MCF 10A (cell line): ENCODE results near the gene NPIPB12. TPM values are rescaled to one million over a fixed set of nuclear protein-coding genes. Genes with fewer than 3 reads are reported as not detected.
"Not testable (repeated sequence)": the region's sequence is repeated elsewhere in the genome, so short reads cannot be mapped to it uniquely, and the experiment has no call there.

Experiments used
- BruUV-seq: library from RNA; stranded (reverse); fragments of 400-500 nt; replicated peaks from 2 replicates; lab custom pipeline; 2021; lab: Mats Ljungman, UMichigan
- CTCF ChIA-PET: fragments of 300-600 bp; sonication (Branson Sonifier 250); formaldehyde crosslinking; extraction: SDS; loops from one replicate; lab custom pipeline; 2021; ENCODE audit warnings: antibody characterized with exemption, inconsistent platforms; lab: Yijun Ruan, JAX
- POLR2A ChIA-PET: fragments of 300-600, 350-650 bp; sonication (Branson Sonifier 250); formaldehyde crosslinking; extraction: SDS; loops from one replicate; lab custom pipeline; 2020; ENCODE audit warnings: antibody characterized with exemption, inconsistent platforms; lab: Yijun Ruan, JAX
- DNase-seq: peaks from one replicate; pipeline ENCODE4 v3.0.0-alpha.2; 2018; ENCODE audit not compliant: unreplicated experiment
- H3K27ac Mint-ChIP-seq: one replicate; pipeline ENCODE4 v1.8.0; 2022; ENCODE audit warnings: mild to moderate bottlenecking, low read depth, mixed read lengths; ENCODE audit not compliant: unreplicated experiment
- H3K27me3 Mint-ChIP-seq: one replicate; pipeline ENCODE4 v1.8.0; 2022; ENCODE audit warnings: mixed read lengths; ENCODE audit not compliant: insufficient read depth, unreplicated experiment
- H3K36me3 Mint-ChIP-seq: one replicate; pipeline ENCODE4 v1.8.0; 2022; ENCODE audit warnings: mild to moderate bottlenecking, moderate library complexity, mixed read lengths; ENCODE audit not compliant: insufficient read depth, unreplicated experiment
- H3K4me1 Mint-ChIP-seq: one replicate; pipeline ENCODE4 v1.8.0; 2022; ENCODE audit warnings: mixed read lengths; ENCODE audit not compliant: insufficient read depth, unreplicated experiment
- H3K4me3 Mint-ChIP-seq: one replicate; pipeline ENCODE4 v1.8.0; 2022; ENCODE audit warnings: mild to moderate bottlenecking, moderate library complexity, mixed read lengths; ENCODE audit not compliant: unreplicated experiment
- H3K9me3 Mint-ChIP-seq: one replicate; pipeline ENCODE4 v1.8.0; 2022; ENCODE audit warnings: mixed read lengths; ENCODE audit not compliant: unreplicated experiment
- intact Hi-C: fragments of 100-400 bp; cut with micrococcal nuclease; formaldehyde crosslinking; loops from 2 replicates; pipeline ENCODE4 v1.14.1; 2022
- total RNA-seq: library from RNA; stranded (reverse); gene quantifications from 2 replicates; pipeline ENCODE4 v1.2.3, GENCODE V29; 2022

The NPIPB12 gene
- total RNA-seq, 1 experiment from 2014 or later = 91.4 TPM

DNA sequence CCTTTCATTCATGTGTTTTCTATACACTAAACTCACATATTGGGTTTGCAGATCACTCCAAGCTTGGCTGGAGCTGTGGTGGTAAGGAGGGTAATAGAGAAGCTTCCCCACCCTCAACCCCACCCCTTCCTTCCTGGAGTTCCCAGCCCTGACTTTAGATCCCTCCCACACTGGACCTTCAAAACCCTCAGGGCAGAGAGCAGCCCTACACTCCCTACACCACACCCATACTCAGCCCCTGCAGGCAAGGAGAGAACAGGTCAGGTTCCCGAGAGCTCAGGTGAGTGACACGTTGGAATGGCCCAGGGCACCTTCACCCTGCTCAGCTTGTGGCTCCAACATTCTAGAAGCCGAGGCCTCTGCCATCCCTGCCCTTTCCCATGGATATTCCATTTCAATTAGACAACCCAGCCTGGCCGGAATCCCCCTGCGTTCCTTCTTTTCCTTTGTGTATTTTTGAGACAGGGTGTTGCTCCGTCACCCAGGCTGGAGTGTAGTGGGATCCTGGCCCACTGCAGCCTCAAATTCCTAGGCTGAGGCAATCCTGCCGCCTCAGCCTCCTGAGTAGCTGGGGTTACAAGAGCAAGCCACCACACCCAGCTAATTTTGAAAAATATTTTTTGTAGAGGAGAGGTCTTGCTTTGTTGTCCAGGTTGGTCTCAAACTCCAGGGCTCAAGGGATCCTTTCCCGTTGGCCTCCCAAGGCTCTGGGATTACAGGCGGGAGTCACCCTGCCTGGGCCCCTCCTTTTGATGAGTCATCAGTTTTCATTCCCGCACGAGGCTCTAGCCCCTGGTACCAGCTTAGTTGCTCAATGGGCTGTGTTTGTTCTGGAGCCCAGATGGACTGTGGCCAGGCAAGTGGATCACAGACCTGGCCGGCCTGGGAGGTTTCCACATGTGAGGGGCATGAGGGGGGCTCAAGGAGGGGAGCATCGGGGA is 46.2 kb downstream of the NPIPB12 start, which contains the start of gene SULT1A4:
Gene SULT1A4, plus strand, starts transcription at position 208 of the 941 bp plus-strand sequence. CDS start 1,473 bp downstream, outside the sequence.
- DNase-seq, H3K9me3 Mint-ChIP-seq, H3K36me3 Mint-ChIP-seq, CTCF ChIA-PET, H3K27me3 Mint-ChIP-seq, H3K27ac Mint-ChIP-seq, POLR2A ChIA-PET, H3K4me3 Mint-ChIP-seq, BruUV-seq, H3K4me1 Mint-ChIP-seq, intact Hi-C loops: not testable (repeated sequence)

DNA sequence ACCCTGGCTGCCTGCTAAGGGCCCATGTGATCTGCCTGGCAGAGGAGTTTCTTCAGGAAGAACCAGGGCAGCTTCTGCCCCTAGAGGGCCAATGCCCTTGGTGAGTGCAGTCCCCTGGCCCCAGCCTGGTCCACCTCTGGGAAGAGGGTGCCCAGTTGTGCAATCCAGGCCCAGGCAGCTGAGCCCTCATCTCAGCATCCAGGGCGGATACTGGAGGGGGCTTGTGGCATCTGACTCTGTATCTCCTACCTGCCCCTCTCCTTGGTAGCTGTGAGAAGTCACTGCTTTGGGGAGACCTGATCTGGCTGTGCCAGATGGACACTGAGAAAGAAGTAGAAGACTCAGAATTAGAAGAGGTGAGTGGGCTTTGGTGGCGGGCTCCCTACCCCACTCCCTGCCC is 48.5 kb downstream of the NPIPB12 start:
- not testable (repeated sequence) for H3K4me1 Mint-ChIP-seq, H3K27me3 Mint-ChIP-seq, H3K36me3 Mint-ChIP-seq

DNA sequence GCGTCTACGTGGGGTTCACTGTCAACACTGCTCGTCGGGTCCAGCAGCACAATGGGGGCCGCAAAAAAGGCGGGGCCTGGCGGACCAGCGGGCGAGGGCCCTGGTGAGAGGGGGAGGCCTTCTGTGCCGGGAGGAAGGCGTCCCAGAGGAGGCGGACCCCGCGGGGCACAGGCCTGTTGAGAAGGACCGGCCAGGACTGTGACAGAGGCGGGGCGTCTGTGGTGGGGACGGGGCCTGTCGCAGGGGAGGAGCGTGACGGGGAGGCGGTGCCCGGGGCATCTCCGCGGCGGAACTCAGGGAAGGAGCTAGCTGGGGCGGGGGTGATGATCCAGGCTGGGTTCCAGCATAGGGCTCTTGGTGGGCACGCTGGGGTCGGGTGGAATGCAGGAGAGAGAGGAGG is 51.4 kb downstream of the NPIPB12 start:
- BruUV-seq, H3K27ac Mint-ChIP-seq, CTCF ChIA-PET, intact Hi-C loops, H3K4me1 Mint-ChIP-seq, H3K27me3 Mint-ChIP-seq, H3K4me3 Mint-ChIP-seq, H3K9me3 Mint-ChIP-seq, H3K36me3 Mint-ChIP-seq, POLR2A ChIA-PET, DNase-seq: not testable (repeated sequence)

More for the DNA sequence above, 48.5 kb downstream of the NPIPB12 start:
- DNase-seq, H3K27ac Mint-ChIP-seq, BruUV-seq, H3K4me3 Mint-ChIP-seq, intact Hi-C loops, POLR2A ChIA-PET, CTCF ChIA-PET, H3K9me3 Mint-ChIP-seq: not testable (repeated sequence)

DNA sequence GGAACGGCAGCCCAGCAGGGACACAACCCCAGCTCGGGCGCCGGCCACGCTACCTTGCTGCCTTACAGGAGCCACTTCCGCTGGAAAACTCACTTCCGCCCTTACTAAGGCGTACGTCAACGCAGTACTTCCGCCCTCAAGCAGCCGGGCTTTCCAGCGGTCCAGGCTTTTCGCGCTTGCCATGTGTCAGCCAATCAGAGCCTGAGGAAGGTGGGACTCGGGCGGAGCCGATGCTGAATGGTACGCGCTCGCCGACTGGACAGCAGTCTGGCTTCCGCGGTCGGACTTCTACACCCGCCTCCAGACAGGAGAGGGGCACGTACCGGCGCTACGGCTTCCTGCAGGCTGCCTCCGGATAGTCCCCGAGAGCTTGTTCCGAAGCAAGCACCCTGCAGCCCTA is 51.9 kb downstream of the NPIPB12 start, which contains the start of the genes BOLA2 and SLX1B:
Gene BOLA2, minus strand, starts transcription at position 83 of the 400 bp plus-strand sequence. CDS start 98 bp downstream, outside the sequence.
Gene SLX1B, plus strand, starts transcription at position 265 of the 400 bp plus-strand sequence.
- CTCF ChIA-PET, BruUV-seq, H3K27ac Mint-ChIP-seq, H3K4me1 Mint-ChIP-seq, H3K36me3 Mint-ChIP-seq, intact Hi-C loops, DNase-seq, POLR2A ChIA-PET, H3K4me3 Mint-ChIP-seq, H3K27me3 Mint-ChIP-seq, H3K9me3 Mint-ChIP-seq: not testable (repeated sequence)

DNA sequence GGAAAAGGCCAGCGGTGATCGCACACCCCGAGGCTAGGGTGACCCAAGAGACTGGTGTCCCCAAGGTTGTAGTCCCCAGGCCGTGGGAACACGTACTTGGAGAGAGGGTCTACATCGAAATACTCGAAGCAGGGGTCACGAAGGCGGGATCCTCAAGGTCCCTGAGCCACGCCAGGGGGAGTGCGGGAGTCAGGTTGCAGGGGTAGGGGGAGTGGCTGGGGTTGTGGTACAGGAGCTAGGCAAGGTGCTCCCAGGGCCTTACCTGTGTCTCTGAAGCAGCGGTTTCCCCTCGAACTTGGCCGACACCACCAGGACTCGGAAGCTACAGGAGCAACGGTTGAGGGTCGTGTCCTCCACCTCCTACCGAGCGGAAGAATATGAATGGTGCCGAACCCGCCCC is 52.5 kb downstream of the NPIPB12 start:
- DNase-seq, POLR2A ChIA-PET, H3K27me3 Mint-ChIP-seq, H3K4me1 Mint-ChIP-seq, BruUV-seq, H3K36me3 Mint-ChIP-seq, H3K4me3 Mint-ChIP-seq, CTCF ChIA-PET, H3K27ac Mint-ChIP-seq, intact Hi-C loops, H3K9me3 Mint-ChIP-seq: not testable (repeated sequence)

Other genes starting within 250 kb of the NPIPB12 start
- gene NPIPB11, start 99.7 kb downstream of the NPIPB12 start, total RNA-seq = 0.96 and 1.3 TPM in 2 replicates
- 5.7 and 6.5 TPM in 2 replicates for gene BOLA2, start 52.1 kb downstream of the NPIPB12 start, total RNA-seq
- 29.9 and 37.0 TPM in 2 replicates for gene SLX1B, start 51.9 kb downstream of the NPIPB12 start, total RNA-seq
- 1.2 and 5.5 TPM in 2 replicates for gene SULT1A4, start 46.5 kb downstream of the NPIPB12 start, total RNA-seq
- not detected in 2 replicates for gene SPN, start 156.8 kb upstream of the NPIPB12 start, total RNA-seq
- gene QPRT, start 172.8 kb upstream of the NPIPB12 start, total RNA-seq = not detected in 2 replicates
- gene C16orf54, start 239.6 kb upstream of the NPIPB12 start, total RNA-seq = not detected in 2 replicates